Memory B cell (primary cell): ENCODE results near the gene HS6ST2.

Experiments
- ATAC-seq: fragments of 150-1000 bp; cut with Tn5 transposase; 2 replicates; pipeline ENCODE4 v1.10.0; 2021; ENCODE audit warnings: low read depth, mild to moderate bottlenecking, moderate library complexity
- DNase-seq, 2 donors: peaks; one replicate each; pipeline ENCODE4 v3.0.0; 2022; ENCODE audit warnings: low spot score in 2 of 2
- H3K27ac Mint-ChIP-seq: one replicate; pipeline ENCODE4 v1.8.0; 2022; ENCODE audit warnings: mild to moderate bottlenecking, moderate library complexity, mixed read lengths
- H3K27me3 Mint-ChIP-seq: one replicate; pipeline ENCODE4 v1.8.0; 2022; ENCODE audit warnings: mixed read lengths
- H3K36me3 Mint-ChIP-seq: one replicate; pipeline ENCODE4 v1.8.0; 2022; ENCODE audit warnings: mild to moderate bottlenecking, mixed read lengths
- H3K4me1 Mint-ChIP-seq: one replicate; pipeline ENCODE4 v1.8.0; 2022; ENCODE audit warnings: mixed read lengths
- H3K4me3 Mint-ChIP-seq: one replicate; pipeline ENCODE4 v1.8.0; 2022; ENCODE audit warnings: mild to moderate bottlenecking, moderate library complexity, mixed read lengths
- H3K9me3 Mint-ChIP-seq: one replicate; pipeline ENCODE4 v1.8.0; 2022; ENCODE audit warnings: mixed read lengths

HS6ST2 gene

GRCh38 chrX:132775263-132775823 is 183.1 kb downstream of the HS6ST2 start:
- no peak overlapping the region for H3K4me3 Mint-ChIP-seq
- H3K36me3 Mint-ChIP-seq: no peaks in the 10 kb centered on the region
- peaks cover 8% of the 10 kb centered on the region for H3K27me3 Mint-ChIP-seq
- peaks cover 2% of the 10 kb centered on the region for H3K9me3 Mint-ChIP-seq
- H3K4me1 Mint-ChIP-seq: peaks cover 8% of the 10 kb centered on the region
- no peak overlapping the region for H3K27ac Mint-ChIP-seq
- ATAC-seq (no peak), DNase-seq (no peak)

GRCh38 chrX:132774010-132774714 is 184.3 kb downstream of the HS6ST2 start:
- no peaks in the 10 kb centered on the region for H3K36me3 Mint-ChIP-seq
- ATAC-seq (no peak), DNase-seq (no peak)
- no peak overlapping the region for H3K4me3 Mint-ChIP-seq
- no peak overlapping the region for H3K27ac Mint-ChIP-seq
- H3K4me1 Mint-ChIP-seq: peaks cover 8% of the 10 kb centered on the region
- peaks cover 2% of the 10 kb centered on the region for H3K9me3 Mint-ChIP-seq
- peaks cover 8% of the 10 kb centered on the region for H3K27me3 Mint-ChIP-seq

- no peaks in the 10 kb centered on the region for H3K9me3 Mint-ChIP-seq
- H3K4me3 Mint-ChIP-seq: no peak overlapping the region
- H3K27me3 Mint-ChIP-seq: no peaks in the 10 kb centered on the region
- H3K4me1 Mint-ChIP-seq: no peaks in the 10 kb centered on the region
- H3K27ac Mint-ChIP-seq: no peak overlapping the region
- H3K36me3 Mint-ChIP-seq: no peaks in the 10 kb centered on the region
- DNase-seq (no peak), ATAC-seq (no peak)
Measured at GRCh38 chrX:132769609-132770008, 188.8 kb downstream of the HS6ST2 start.

- Mint-ChIP-seq H3K4me3 (no peak overlapping the region), H3K27me3 (no peaks in the 10 kb centered on the region), H3K27ac (no peak overlapping the region), H3K9me3 (no peaks in the 10 kb centered on the region), H3K36me3 (no peaks in the 10 kb centered on the region), H3K4me1 (no peaks in the 10 kb centered on the region)
- ATAC-seq (no peak), DNase-seq (no peak)
Measured at GRCh38 chrX:132766452-132766851, 192.0 kb downstream of the HS6ST2 start.

- H3K27me3 Mint-ChIP-seq: peaks cover 3% of the 10 kb centered on the region
- no peak for ATAC-seq
Measured at GRCh38 chrX:132763528-132763927, 194.9 kb downstream of the HS6ST2 start.

GRCh38 chrX:132758759-132759158 is 199.7 kb downstream of the HS6ST2 start:
- no peaks in the 10 kb centered on the region for H3K4me1 Mint-ChIP-seq
- H3K27me3 Mint-ChIP-seq: peaks cover 7% of the 10 kb centered on the region
- ATAC-seq: no peak

More at GRCh38 chrX:132763528-132763927, 194.9 kb downstream of the HS6ST2 start:
- H3K36me3 Mint-ChIP-seq: no peaks in the 10 kb centered on the region
- H3K4me3 Mint-ChIP-seq: no peak overlapping the region
- no peaks in the 10 kb centered on the region for H3K4me1 Mint-ChIP-seq
- no peak for DNase-seq
- H3K9me3 Mint-ChIP-seq: no peaks in the 10 kb centered on the region
- H3K27ac Mint-ChIP-seq: no peak overlapping the region

GRCh38 chrX:132757066-132757623 is 201.3 kb downstream of the HS6ST2 start:
- no peak overlapping the region for H3K27ac Mint-ChIP-seq
- DNase-seq (no peak), ATAC-seq (no peak)
- no peaks in the 10 kb centered on the region for H3K9me3 Mint-ChIP-seq
- H3K4me3 Mint-ChIP-seq: no peak overlapping the region
- H3K36me3 Mint-ChIP-seq: no peaks in the 10 kb centered on the region
- H3K4me1 Mint-ChIP-seq: no peaks in the 10 kb centered on the region
- H3K27me3 Mint-ChIP-seq: peaks cover 7% of the 10 kb centered on the region

More at GRCh38 chrX:132758759-132759158, 199.7 kb downstream of the HS6ST2 start:
- H3K27ac Mint-ChIP-seq: no peak overlapping the region
- H3K4me3 Mint-ChIP-seq: no peak overlapping the region
- H3K36me3 Mint-ChIP-seq: no peaks in the 10 kb centered on the region
- H3K9me3 Mint-ChIP-seq: no peaks in the 10 kb centered on the region
- no peak for DNase-seq

- H3K9me3 Mint-ChIP-seq: no peaks in the 10 kb centered on the region
- H3K27me3 Mint-ChIP-seq: peaks cover 7% of the 10 kb centered on the region
- H3K27ac Mint-ChIP-seq: no peak overlapping the region
- no peaks in the 10 kb centered on the region for H3K4me1 Mint-ChIP-seq
- DNase-seq: no peak
- no peak for ATAC-seq
- H3K36me3 Mint-ChIP-seq: no peaks in the 10 kb centered on the region
- no peak overlapping the region for H3K4me3 Mint-ChIP-seq
Measured at GRCh38 chrX:132756439-132756838, 202.0 kb downstream of the HS6ST2 start.

GRCh38 chrX:132751063-132751690 is 207.3 kb downstream of the HS6ST2 start:
- no peak for ATAC-seq
- Mint-ChIP-seq H3K36me3 (no peaks in the 10 kb centered on the region), H3K4me1 (no peaks in the 10 kb centered on the region)

GRCh38 chrX:132750331-132751062 is 207.9 kb downstream of the HS6ST2 start:
- no peak overlapping the region for H3K4me3 Mint-ChIP-seq

More at GRCh38 chrX:132751063-132751690, 207.3 kb downstream of the HS6ST2 start:
- Mint-ChIP-seq H3K27me3 (no peaks in the 10 kb centered on the region), H3K9me3 (no peaks in the 10 kb centered on the region), H3K4me3 (no peak overlapping the region), H3K27ac (no peak overlapping the region)
- DNase-seq: no peak

GRCh38 chrX:132749406-132749805 is 209.0 kb downstream of the HS6ST2 start:
- DNase-seq (no peak), ATAC-seq (no peak)
- H3K9me3 Mint-ChIP-seq: no peaks in the 10 kb centered on the region
- H3K36me3 Mint-ChIP-seq: no peaks in the 10 kb centered on the region
- no peaks in the 10 kb centered on the region for H3K4me1 Mint-ChIP-seq
- no peak overlapping the region for H3K4me3 Mint-ChIP-seq
- H3K27me3 Mint-ChIP-seq: no peaks in the 10 kb centered on the region
- H3K27ac Mint-ChIP-seq: no peak overlapping the region

More at GRCh38 chrX:132750331-132751062, 207.9 kb downstream of the HS6ST2 start:
- no peak overlapping the region for H3K27ac Mint-ChIP-seq
- H3K27me3 Mint-ChIP-seq: no peaks in the 10 kb centered on the region
- DNase-seq (no peak), ATAC-seq (no peak)
- no peaks in the 10 kb centered on the region for H3K36me3 Mint-ChIP-seq
- no peaks in the 10 kb centered on the region for H3K4me1 Mint-ChIP-seq
- H3K9me3 Mint-ChIP-seq: no peaks in the 10 kb centered on the region

GRCh38 chrX:132748909-132749308 is 209.5 kb downstream of the HS6ST2 start:
- no peaks in the 10 kb centered on the region for H3K9me3 Mint-ChIP-seq
- no peaks in the 10 kb centered on the region for H3K27me3 Mint-ChIP-seq
- H3K4me3 Mint-ChIP-seq: no peak overlapping the region
- H3K27ac Mint-ChIP-seq: no peak overlapping the region
- H3K4me1 Mint-ChIP-seq: no peaks in the 10 kb centered on the region
- ATAC-seq: no peak
- DNase-seq: no peak
- no peaks in the 10 kb centered on the region for H3K36me3 Mint-ChIP-seq

- ATAC-seq: no peak
- H3K4me1 Mint-ChIP-seq: no peaks in the 10 kb centered on the region
- H3K4me3 Mint-ChIP-seq: no peak overlapping the region
- H3K27me3 Mint-ChIP-seq: no peaks in the 10 kb centered on the region
- H3K27ac Mint-ChIP-seq: no peak overlapping the region
- DNase-seq: no peak
- no peaks in the 10 kb centered on the region for H3K9me3 Mint-ChIP-seq
- no peaks in the 10 kb centered on the region for H3K36me3 Mint-ChIP-seq
Measured at GRCh38 chrX:132748268-132748667, 210.2 kb downstream of the HS6ST2 start.

- DNase-seq (no peak), ATAC-seq (no peak)
- H3K4me1 Mint-ChIP-seq: no peaks in the 10 kb centered on the region
- no peak overlapping the region for H3K27ac Mint-ChIP-seq
- no peaks in the 10 kb centered on the region for H3K27me3 Mint-ChIP-seq
- H3K36me3 Mint-ChIP-seq: no peaks in the 10 kb centered on the region
- H3K4me3 Mint-ChIP-seq: no peak overlapping the region
- no peaks in the 10 kb centered on the region for H3K9me3 Mint-ChIP-seq
Measured at GRCh38 chrX:132745593-132745992, 212.8 kb downstream of the HS6ST2 start.
